Inflammatory macrophage treated with lipopolysaccharide for 4 hours (primary cell): Measurements from ENCODE around the gene RABGGTA.

ENCODE experiments used
- DNase-seq: peaks from one replicate; pipeline ENCODE4 v3.0.0-alpha.2; 2020

Gene RABGGTA

GRCh38 chr14:24300326-24300980, 29.1 kb upstream of the RABGGTA start:
- no peak for DNase-seq

GRCh38 chr14:24299255-24300191, 28.1 kb upstream of the RABGGTA start, which contains the start of the genes DHRS1 and NOP9:
Gene DHRS1, minus strand, starts transcription at chr14:24299780. Its CDS starts 674 bp downstream, at chr14:24299106.
Gene NOP9, plus strand, starts transcription at chr14:24299850. Its CDS starts 105 bp downstream, at chr14:24299955.
- DNase-seq, result peak; percentile 89

GRCh38 chr14:24298892-24299254, 27.5 kb upstream of the RABGGTA start:
- DNase-seq, result peak; percentile 28

GRCh38 chr14:24297190-24297964, 26.0 kb upstream of the RABGGTA start:
- DNase-seq, result peak; percentile 50

GRCh38 chr14:24296341-24297157, 25.2 kb upstream of the RABGGTA start:
- peak; percentile 91 for DNase-seq

- no peak for DNase-seq
These were observed 22.1 kb upstream of the RABGGTA start for GRCh38 chr14:24293525-24293924.

- no peak for DNase-seq
These were observed 20.9 kb upstream of the RABGGTA start for GRCh38 chr14:24292118-24292807.

- DNase-seq, result no peak
These were observed 20.2 kb upstream of the RABGGTA start for GRCh38 chr14:24291446-24292117.

GRCh38 chr14:24290746-24291145, 19.3 kb upstream of the RABGGTA start:
- DNase-seq, result no peak

- DNase-seq, result no peak
These were observed 18.4 kb upstream of the RABGGTA start for GRCh38 chr14:24289649-24290280.

GRCh38 chr14:24286996-24287395, 15.6 kb upstream of the RABGGTA start:
- DNase-seq, result no peak

GRCh38 chr14:24285351-24285750, 14.0 kb upstream of the RABGGTA start:
- no peak for DNase-seq

GRCh38 chr14:24284501-24285035, 13.2 kb upstream of the RABGGTA start:
- DNase-seq, result no peak

- DNase-seq, result no peak
These were observed 12.5 kb upstream of the RABGGTA start for GRCh38 chr14:24283796-24284460.

GRCh38 chr14:24282736-24283135, 11.3 kb upstream of the RABGGTA start:
- no peak for DNase-seq

- DNase-seq, result peak; percentile 45
These were observed 10.2 kb upstream of the RABGGTA start for GRCh38 chr14:24281636-24282035.

- DNase-seq, result no peak
These were observed 9.5 kb upstream of the RABGGTA start for GRCh38 chr14:24280797-24281460.

GRCh38 chr14:24279301-24280186, 8.1 kb upstream of the RABGGTA start:
- DNase-seq, result peak; percentile 83
